Measurements from ENCODE around the gene OR2T6.

OR2T6 gene, protein sequence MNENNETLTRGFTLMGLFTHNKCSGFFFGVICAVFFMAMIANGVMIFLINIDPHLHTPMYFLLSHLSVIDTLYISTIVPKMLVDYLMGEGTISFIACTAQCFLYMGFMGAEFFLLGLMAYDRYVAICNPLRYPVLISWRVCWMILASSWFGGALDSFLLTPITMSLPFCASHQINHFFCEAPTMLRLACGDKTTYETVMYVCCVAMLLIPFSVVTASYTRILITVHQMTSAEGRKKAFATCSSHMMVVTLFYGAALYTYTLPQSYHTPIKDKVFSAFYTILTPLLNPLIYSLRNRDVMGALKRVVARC

DNA sequence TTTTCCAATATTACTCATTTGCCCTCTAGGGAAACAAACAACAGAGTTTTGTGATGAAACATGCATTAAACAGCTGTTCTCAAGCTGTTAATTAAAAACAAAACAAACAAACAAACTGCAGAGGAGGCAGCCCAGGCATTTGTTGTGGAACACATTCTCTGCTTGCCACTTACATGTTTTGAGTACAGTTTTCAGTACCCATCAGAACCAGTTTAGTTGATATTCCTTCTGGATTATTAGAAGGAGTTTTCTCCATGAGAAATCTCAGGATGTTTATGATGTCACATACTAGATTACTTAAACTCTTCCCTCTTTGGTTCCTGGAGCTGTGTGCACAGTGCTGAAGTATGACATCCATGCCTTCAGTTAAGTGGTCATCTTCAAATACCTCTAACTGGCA, at the start of gene OR2T6:
TSS of gene OR2T6 (plus strand) at position 301 of the 400 bp plus-strand sequence. CDS start 11,863 bp downstream, outside the sequence.
- Histone ChIP-seq H3K27ac (ENCODE audit: low read length) (no peak within 1 kb of the TSS), H3K4me3 (ENCODE audit: low read depth in 1 of 2, low read length in 2 of 2) (no peak within 1 kb of the TSS), H3K9ac (ENCODE audit: low read depth, low read length) (no peak within 1 kb of the TSS), H3K27me3 (ENCODE audit: insufficient read depth, low read length, poor library complexity) (no peaks in the 10 kb centered on the region), H4K20me1 (ENCODE audit: insufficient read depth, low read length) (no peaks in the 10 kb centered on the region), H3K4me2 (ENCODE audit: insufficient read depth, low read length) (no peak within 1 kb of the TSS), H3K79me2 (ENCODE audit: insufficient read depth, low read length) (no peaks in the 10 kb centered on the region), H3K9me3 (ENCODE audit: insufficient read depth, low read length, severe bottlenecking) (no peaks in the 10 kb centered on the region), H3K4me1 (ENCODE audit: insufficient read depth, low read length) (no peaks in the 10 kb centered on the region), H3K36me3 (ENCODE audit: insufficient read depth, low read length) (no peaks in the 10 kb centered on the region), H2AFZ (ENCODE audit: low read depth, low read length) (no peak within 1 kb of the TSS)
- TF ChIP-seq, protein P1, sequence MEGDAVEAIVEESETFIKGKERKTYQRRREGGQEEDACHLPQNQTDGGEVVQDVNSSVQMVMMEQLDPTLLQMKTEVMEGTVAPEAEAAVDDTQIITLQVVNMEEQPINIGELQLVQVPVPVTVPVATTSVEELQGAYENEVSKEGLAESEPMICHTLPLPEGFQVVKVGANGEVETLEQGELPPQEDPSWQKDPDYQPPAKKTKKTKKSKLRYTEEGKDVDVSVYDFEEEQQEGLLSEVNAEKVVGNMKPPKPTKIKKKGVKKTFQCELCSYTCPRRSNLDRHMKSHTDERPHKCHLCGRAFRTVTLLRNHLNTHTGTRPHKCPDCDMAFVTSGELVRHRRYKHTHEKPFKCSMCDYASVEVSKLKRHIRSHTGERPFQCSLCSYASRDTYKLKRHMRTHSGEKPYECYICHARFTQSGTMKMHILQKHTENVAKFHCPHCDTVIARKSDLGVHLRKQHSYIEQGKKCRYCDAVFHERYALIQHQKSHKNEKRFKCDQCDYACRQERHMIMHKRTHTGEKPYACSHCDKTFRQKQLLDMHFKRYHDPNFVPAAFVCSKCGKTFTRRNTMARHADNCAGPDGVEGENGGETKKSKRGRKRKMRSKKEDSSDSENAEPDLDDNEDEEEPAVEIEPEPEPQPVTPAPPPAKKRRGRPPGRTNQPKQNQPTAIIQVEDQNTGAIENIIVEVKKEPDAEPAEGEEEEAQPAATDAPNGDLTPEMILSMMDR (IDR thresholded peaks at IDR 0.05; ENCODE audit: borderline replicate concordance, extremely low read depth, low read length, poor library complexity, severe bottlenecking) = no peak
- no peak for TF ChIP-seq EZH2 (IDR thresholded peaks at IDR 0.05; ENCODE audit: borderline replicate concordance, low read depth, low read length, severe bottlenecking)
- ATAC-seq (ENCODE audit: insufficient read depth, low read depth) (no peak), DNase-seq (no peak)

DNA sequence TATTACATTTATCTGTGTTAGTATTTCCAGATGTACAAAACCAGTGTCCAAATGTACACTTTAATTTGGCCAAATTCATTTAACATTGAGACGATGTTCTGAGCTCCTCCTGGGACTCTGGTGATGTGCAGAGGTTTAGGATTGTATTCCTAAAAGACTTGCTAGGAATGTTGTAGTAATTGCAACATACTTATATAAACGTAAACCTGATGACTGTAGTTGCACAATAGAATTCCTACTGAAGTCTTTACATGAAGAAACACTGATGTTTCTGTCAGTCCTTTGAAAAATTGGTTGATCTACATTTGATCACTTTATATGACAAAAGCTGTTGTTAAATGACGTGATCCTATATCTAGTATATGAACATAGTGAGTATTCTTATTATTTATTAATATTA, 32.1 kb upstream of the OR2T6 start:
- Histone ChIP-seq H3K4me1 (ENCODE audit: insufficient read depth, low read length) (no peaks in the 10 kb centered on the region), H2AFZ (ENCODE audit: low read depth, low read length) (no peak overlapping the region), H3K9ac (ENCODE audit: low read depth, low read length) (no peak overlapping the region), H3K4me3 (ENCODE audit: low read depth in 1 of 2, low read length in 2 of 2) (no peak overlapping the region), H3K9me3 (ENCODE audit: insufficient read depth, low read length, severe bottlenecking) (no peaks in the 10 kb centered on the region), H4K20me1 (ENCODE audit: insufficient read depth, low read length) (no peaks in the 10 kb centered on the region), H3K27ac (ENCODE audit: low read length) (no peak overlapping the region), H3K36me3 (ENCODE audit: insufficient read depth, low read length) (no peaks in the 10 kb centered on the region), H3K79me2 (ENCODE audit: insufficient read depth, low read length) (no peaks in the 10 kb centered on the region), H3K27me3 (ENCODE audit: insufficient read depth, low read length, poor library complexity) (no peaks in the 10 kb centered on the region), H3K4me2 (ENCODE audit: insufficient read depth, low read length) (no peak overlapping the region)
- no peak for TF ChIP-seq EZH2 (IDR thresholded peaks at IDR 0.05; ENCODE audit: borderline replicate concordance, low read depth, low read length, severe bottlenecking)
- TF ChIP-seq, protein P1 (IDR thresholded peaks at IDR 0.05; ENCODE audit: borderline replicate concordance, extremely low read depth, low read length, poor library complexity, severe bottlenecking) = no peak
- DNase-seq (no peak), ATAC-seq (ENCODE audit: insufficient read depth, low read depth) (no peak)

DNA sequence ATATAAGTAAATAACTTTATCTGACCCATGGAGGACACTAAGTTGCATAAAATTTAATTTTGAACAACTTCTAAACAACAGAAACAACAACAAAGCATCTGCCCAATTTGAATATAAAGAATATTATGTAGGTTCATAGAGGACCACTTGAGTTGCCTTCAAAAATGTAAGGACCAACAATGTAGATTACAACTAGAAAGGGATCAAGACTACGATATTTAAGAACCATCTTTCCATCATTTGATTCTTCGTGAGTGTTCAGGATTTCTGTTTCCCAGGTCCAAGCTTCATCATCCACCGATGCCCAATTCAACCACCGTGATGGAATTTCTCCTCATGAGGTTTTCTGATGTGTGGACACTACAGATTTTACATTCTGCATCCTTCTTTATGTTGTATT, 27.1 kb upstream of the OR2T6 start, which contains the start of gene OR14C36:
TSS of gene OR14C36 (plus strand) at position 301 of the 400 bp plus-strand sequence. CDS start at position 301, 0 bp downstream.
- no peaks in the 10 kb centered on the region for H4K20me1 ChIP-seq (ENCODE audit: insufficient read depth, low read length)
- H3K36me3 ChIP-seq (ENCODE audit: insufficient read depth, low read length) = no peaks in the 10 kb centered on the region
- no peak for ATAC-seq (ENCODE audit: insufficient read depth, low read depth)
- H3K27ac ChIP-seq (ENCODE audit: low read length) = no peak within 1 kb of the TSS
- no peaks in the 10 kb centered on the region for H3K79me2 ChIP-seq (ENCODE audit: insufficient read depth, low read length)
- H3K4me3 ChIP-seq (ENCODE audit: low read depth in 1 of 2, low read length in 2 of 2) = no peak within 1 kb of the TSS
- no peaks in the 10 kb centered on the region for H3K9me3 ChIP-seq (ENCODE audit: insufficient read depth, low read length, severe bottlenecking)
- H3K4me2 ChIP-seq (ENCODE audit: insufficient read depth, low read length) = no peak within 1 kb of the TSS
- no peaks in the 10 kb centered on the region for H3K27me3 ChIP-seq (ENCODE audit: insufficient read depth, low read length, poor library complexity)
- TF ChIP-seq, protein P1 (IDR thresholded peaks at IDR 0.05; ENCODE audit: borderline replicate concordance, extremely low read depth, low read length, poor library complexity, severe bottlenecking) = no peak
- no peak for TF ChIP-seq EZH2 (IDR thresholded peaks at IDR 0.05; ENCODE audit: borderline replicate concordance, low read depth, low read length, severe bottlenecking)
- no peak within 1 kb of the TSS for H3K9ac ChIP-seq (ENCODE audit: low read depth, low read length)
- H2AFZ ChIP-seq (ENCODE audit: low read depth, low read length) = no peak within 1 kb of the TSS
- H3K4me1 ChIP-seq (ENCODE audit: insufficient read depth, low read length) = no peaks in the 10 kb centered on the region
- DNase-seq = no peak

Data from DND-41 (cell line).